Measurements from ENCODE around the gene BCAS1. TPM values are rescaled to one million over a fixed set of nuclear protein-coding genes. Genes with fewer than 3 reads are reported as not detected.

Gene BCAS1
- total RNA-seq, 1 donor from 2014 or later: not detected

DNA sequence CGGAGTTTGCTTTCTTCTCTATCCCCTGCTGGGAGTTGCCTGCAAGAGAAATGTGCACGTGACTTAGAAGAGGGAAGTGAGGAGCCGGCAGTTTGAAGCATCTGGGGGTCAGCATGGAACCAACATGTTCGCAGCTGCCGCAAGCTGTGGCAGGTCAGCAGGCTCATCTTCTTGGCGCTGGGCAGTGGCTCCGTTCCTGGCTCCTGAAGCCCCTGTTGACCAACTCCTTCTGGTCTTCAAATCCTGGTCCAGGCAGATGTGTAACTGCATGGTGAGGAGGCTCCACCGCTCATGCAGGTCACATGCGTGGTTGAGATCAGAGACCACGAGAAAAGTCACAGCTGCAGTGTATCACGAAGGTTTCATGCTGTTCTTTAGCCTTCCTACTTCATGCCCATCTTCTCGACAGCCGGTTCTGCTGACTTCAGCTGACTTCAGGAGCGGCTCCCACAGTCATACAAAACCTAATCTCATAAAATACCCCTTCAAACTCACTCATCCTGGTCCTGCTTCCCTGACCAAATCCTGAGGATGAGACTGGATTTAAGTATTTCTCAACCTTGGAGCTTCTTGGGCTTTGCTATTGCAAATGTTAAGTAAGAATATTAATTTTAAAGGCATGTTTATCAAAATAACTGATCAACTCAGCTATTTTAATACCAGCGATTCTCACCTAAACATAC is 44.9 kb upstream of the BCAS1 start:
- TF ChIP-seq, protein P1, sequence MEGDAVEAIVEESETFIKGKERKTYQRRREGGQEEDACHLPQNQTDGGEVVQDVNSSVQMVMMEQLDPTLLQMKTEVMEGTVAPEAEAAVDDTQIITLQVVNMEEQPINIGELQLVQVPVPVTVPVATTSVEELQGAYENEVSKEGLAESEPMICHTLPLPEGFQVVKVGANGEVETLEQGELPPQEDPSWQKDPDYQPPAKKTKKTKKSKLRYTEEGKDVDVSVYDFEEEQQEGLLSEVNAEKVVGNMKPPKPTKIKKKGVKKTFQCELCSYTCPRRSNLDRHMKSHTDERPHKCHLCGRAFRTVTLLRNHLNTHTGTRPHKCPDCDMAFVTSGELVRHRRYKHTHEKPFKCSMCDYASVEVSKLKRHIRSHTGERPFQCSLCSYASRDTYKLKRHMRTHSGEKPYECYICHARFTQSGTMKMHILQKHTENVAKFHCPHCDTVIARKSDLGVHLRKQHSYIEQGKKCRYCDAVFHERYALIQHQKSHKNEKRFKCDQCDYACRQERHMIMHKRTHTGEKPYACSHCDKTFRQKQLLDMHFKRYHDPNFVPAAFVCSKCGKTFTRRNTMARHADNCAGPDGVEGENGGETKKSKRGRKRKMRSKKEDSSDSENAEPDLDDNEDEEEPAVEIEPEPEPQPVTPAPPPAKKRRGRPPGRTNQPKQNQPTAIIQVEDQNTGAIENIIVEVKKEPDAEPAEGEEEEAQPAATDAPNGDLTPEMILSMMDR (IDR thresholded peaks at IDR 0.05): no peak
- H3K27ac Mint-ChIP-seq (ENCODE audit: unreplicated experiment): no peak overlapping the region
- H3K4me1 Mint-ChIP-seq (ENCODE audit: low read depth): no peaks in the 10 kb centered on the region
- no peaks in the 10 kb centered on the region for H3K27me3 Mint-ChIP-seq (ENCODE audit: low read depth)
- H3K36me3 Mint-ChIP-seq (ENCODE audit: low read depth): no peaks in the 10 kb centered on the region
- no peak overlapping the region for H3K4me3 Mint-ChIP-seq (ENCODE audit: unreplicated experiment)
- no peaks in the 10 kb centered on the region for H3K9me3 Mint-ChIP-seq (ENCODE audit: low read depth)
- DNase-seq (ENCODE audit: low spot score): no peak

DNA sequence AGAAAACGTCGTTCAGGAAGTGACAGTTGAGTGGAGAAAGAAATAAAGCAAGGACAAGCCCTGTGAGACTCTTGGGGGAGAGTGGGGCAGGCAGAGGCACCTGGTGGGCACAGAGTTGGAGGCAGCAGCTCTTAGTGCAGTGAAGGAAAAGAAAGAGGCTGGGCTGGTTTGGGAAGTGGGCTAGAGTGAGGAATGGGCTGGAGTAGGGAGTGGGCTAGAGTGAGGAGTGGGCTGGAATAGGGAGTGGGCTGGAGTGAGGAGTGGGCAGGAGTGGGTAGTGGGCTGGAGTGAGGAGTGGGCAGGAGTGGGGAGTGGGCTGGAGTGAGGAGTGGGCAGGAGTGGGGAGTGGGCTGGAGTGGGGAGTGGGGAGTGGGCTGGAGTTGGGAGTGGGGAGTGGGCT is 43.7 kb upstream of the BCAS1 start:
- DNase-seq (ENCODE audit: low spot score): no peak
- Mint-ChIP-seq H3K27ac (ENCODE audit: unreplicated experiment) (no peak overlapping the region), H3K36me3 (ENCODE audit: low read depth) (no peaks in the 10 kb centered on the region), H3K27me3 (ENCODE audit: low read depth) (no peaks in the 10 kb centered on the region), H3K4me1 (ENCODE audit: low read depth) (no peaks in the 10 kb centered on the region), H3K4me3 (ENCODE audit: unreplicated experiment) (no peak overlapping the region), H3K9me3 (ENCODE audit: low read depth) (no peaks in the 10 kb centered on the region)
- TF ChIP-seq, protein P1 (IDR thresholded peaks at IDR 0.05): no peak

DNA sequence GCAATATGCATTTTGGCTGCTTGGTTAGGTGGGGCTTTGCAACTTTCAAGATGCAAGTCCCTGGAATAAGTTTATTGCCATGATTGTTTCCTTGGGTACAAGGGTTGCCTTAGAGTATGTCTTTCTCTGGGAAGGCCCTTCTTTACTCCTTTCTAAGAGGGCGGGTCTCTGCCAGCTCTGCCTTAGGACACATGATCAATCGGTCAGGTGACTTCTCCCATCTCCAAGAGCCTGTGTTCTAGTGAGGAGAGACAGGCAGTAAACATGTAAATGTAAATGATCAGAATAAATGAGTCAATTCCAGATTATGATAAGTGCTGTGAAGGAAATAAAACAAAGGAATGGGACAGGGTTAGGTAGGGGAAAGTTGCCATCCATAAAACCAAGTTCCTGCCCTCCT is 43.2 kb upstream of the BCAS1 start:
- Mint-ChIP-seq H3K27ac (ENCODE audit: unreplicated experiment) (no peak overlapping the region), H3K27me3 (ENCODE audit: low read depth) (no peaks in the 10 kb centered on the region), H3K4me1 (ENCODE audit: low read depth) (no peaks in the 10 kb centered on the region), H3K9me3 (ENCODE audit: low read depth) (no peaks in the 10 kb centered on the region), H3K36me3 (ENCODE audit: low read depth) (no peaks in the 10 kb centered on the region), H3K4me3 (ENCODE audit: unreplicated experiment) (no peak overlapping the region)
- DNase-seq (ENCODE audit: low spot score): no peak
- TF ChIP-seq, protein P1 (IDR thresholded peaks at IDR 0.05): no peak

DNA sequence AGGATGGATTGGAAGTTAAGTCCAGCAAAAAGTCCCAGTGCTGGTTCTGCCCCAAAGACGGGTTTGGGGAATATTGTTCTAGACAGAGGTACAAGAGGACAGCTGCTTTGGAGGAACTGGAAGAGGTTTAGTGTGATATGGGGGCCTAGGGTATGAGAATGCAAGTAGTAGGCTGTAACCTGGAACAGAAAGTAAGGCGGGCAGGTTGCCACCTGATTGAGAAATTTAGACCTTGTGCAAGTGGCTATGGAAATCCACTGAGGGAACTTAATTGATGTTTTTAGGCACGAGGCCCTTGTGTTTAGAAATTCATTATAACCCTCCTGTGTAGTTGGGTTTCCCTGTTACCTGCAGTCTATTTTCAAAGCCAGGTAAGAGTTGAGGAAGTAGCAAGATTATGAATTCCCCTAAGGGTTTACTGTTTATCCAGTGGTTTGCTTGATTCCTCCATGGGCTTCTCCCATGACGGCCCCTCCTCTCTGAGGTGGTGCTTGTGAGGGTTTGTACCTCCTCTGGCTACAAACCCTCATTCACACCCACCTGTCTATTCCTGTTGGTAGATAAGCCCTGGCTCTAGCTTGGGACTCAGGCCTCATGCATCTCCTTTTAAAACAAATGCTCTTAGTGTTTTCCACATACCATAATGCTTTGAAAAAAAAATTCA is 42.0 kb upstream of the BCAS1 start:
- TF ChIP-seq, protein P1 (IDR thresholded peaks at IDR 0.05): no peak
- no peak overlapping the region for H3K27ac Mint-ChIP-seq (ENCODE audit: unreplicated experiment)
- no peaks in the 10 kb centered on the region for H3K27me3 Mint-ChIP-seq (ENCODE audit: low read depth)
- H3K4me1 Mint-ChIP-seq (ENCODE audit: low read depth): no peaks in the 10 kb centered on the region
- no peaks in the 10 kb centered on the region for H3K9me3 Mint-ChIP-seq (ENCODE audit: low read depth)
- H3K36me3 Mint-ChIP-seq (ENCODE audit: low read depth): no peaks in the 10 kb centered on the region
- no peak for DNase-seq (ENCODE audit: low spot score)
- no peak overlapping the region for H3K4me3 Mint-ChIP-seq (ENCODE audit: unreplicated experiment)

DNA sequence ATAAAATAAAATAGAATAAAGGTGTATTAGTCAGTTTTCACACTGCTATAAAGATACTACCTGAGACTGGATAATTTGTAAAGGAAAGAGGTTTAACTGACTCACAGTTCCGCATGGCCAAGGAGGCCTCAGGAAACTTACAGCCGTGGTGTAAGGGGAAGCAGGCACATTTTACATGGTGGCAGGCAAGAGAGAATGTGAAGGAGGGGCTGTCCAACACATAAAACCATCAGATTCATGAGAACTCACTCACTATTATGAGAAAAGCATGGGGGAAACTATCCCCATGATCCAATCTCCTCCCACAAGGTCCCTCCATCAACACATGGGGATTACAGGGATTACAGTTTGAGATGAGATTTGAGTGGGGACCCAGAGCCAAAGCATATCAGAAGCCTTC is 41.1 kb upstream of the BCAS1 start:
- no peaks in the 10 kb centered on the region for H3K9me3 Mint-ChIP-seq (ENCODE audit: low read depth)
- no peaks in the 10 kb centered on the region for H3K36me3 Mint-ChIP-seq (ENCODE audit: low read depth)
- no peaks in the 10 kb centered on the region for H3K4me1 Mint-ChIP-seq (ENCODE audit: low read depth)
- H3K27ac Mint-ChIP-seq (ENCODE audit: unreplicated experiment): no peak overlapping the region
- no peak overlapping the region for H3K4me3 Mint-ChIP-seq (ENCODE audit: unreplicated experiment)
- no peaks in the 10 kb centered on the region for H3K27me3 Mint-ChIP-seq (ENCODE audit: low read depth)
- TF ChIP-seq, protein P1 (IDR thresholded peaks at IDR 0.05): no peak
- DNase-seq (ENCODE audit: low spot score): no peak
